NT2/D1 (cell line): Measurements from ENCODE around the gene SLC32A1.

Source experiments
- DNase-seq: peaks from one replicate; pipeline ENCODE4 v3.0.0-alpha.2; 2011; ENCODE audit warnings: low read depth, low spot score
- H3K27me3 ChIP-seq: 2 replicates; pipeline ENCODE4 v1.6.0; 2011; ENCODE audit warnings: mild to moderate bottlenecking; ENCODE audit not compliant: insufficient read length, insufficient read depth
- H3K36me3 ChIP-seq: 2 replicates; pipeline ENCODE4 v1.6.1; 2011; ENCODE audit warnings: mild to moderate bottlenecking, low read length, mixed read lengths; ENCODE audit not compliant: insufficient read depth, insufficient read length
- H3K4me1 ChIP-seq: 2 replicates; pipeline ENCODE4 v1.5.1; 2011; ENCODE audit not compliant: insufficient read depth, insufficient read length
- H3K4me3 ChIP-seq: 2 replicates; pipeline ENCODE4 v1.5.1; 2011; ENCODE audit warnings: low read depth; ENCODE audit not compliant: insufficient read length
- H3K9ac ChIP-seq: 2 replicates; pipeline ENCODE4 v1.6.0; 2011; ENCODE audit warnings: low read depth; ENCODE audit not compliant: insufficient read length
- H3K9me3 ChIP-seq: 2 replicates; pipeline ENCODE4 v1.5.1; 2011; ENCODE audit warnings: mild to moderate bottlenecking, low read length; ENCODE audit not compliant: insufficient read depth
- SUZ12 ChIP-seq: IDR thresholded peaks from 2 replicates; pipeline ENCODE4 v1.6.1; 2011; ENCODE audit not compliant: insufficient read length, insufficient read depth; ENCODE audit errors: extremely low read depth
- YY1 ChIP-seq: IDR thresholded peaks from 2 replicates; pipeline ENCODE4 v1.6.1; 2011; ENCODE audit not compliant: insufficient read length, insufficient read depth
- ZNF274 ChIP-seq: IDR thresholded peaks from 2 replicates; pipeline ENCODE4 v1.6.1; 2011; ENCODE audit warnings: mild to moderate bottlenecking, low read depth, low read length

Gene SLC32A1, protein sequence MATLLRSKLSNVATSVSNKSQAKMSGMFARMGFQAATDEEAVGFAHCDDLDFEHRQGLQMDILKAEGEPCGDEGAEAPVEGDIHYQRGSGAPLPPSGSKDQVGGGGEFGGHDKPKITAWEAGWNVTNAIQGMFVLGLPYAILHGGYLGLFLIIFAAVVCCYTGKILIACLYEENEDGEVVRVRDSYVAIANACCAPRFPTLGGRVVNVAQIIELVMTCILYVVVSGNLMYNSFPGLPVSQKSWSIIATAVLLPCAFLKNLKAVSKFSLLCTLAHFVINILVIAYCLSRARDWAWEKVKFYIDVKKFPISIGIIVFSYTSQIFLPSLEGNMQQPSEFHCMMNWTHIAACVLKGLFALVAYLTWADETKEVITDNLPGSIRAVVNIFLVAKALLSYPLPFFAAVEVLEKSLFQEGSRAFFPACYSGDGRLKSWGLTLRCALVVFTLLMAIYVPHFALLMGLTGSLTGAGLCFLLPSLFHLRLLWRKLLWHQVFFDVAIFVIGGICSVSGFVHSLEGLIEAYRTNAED

GRCh38 chr20:38723848-38724625 lies at the start of gene SLC32A1:
Gene SLC32A1 (plus strand): TSS chr20:38724486. CDS start chr20:38724725, 239 bp downstream.
- Histone ChIP-seq H3K36me3 (no peaks in the 10 kb centered on the region), H3K4me3 (peak within 1 kb of the TSS; percentile 26), H3K9me3 (no peaks in the 10 kb centered on the region; the same call in 1 of the 2 replicates), H3K9ac (peak within 1 kb of the TSS; percentile 53), H3K4me1 (peaks cover 36% of the 10 kb centered on the region), H3K27me3 (peaks cover 100% of the 10 kb centered on the region)
- DNase-seq, result no peak
- no peak for TF ChIP-seq ZNF274
- TF ChIP-seq SUZ12, result no peak
- TF ChIP-seq YY1, result no peak

GRCh38 chr20:38674765-38675133 lies 49.5 kb upstream of the SLC32A1 start:
- no peak for TF ChIP-seq YY1
- TF ChIP-seq SUZ12, result no peak
- no peak for TF ChIP-seq ZNF274
- peak overlapping the region; percentile 38 for H3K4me3 ChIP-seq
- DNase-seq, result no peak
- peaks cover 8% of the 10 kb centered on the region for H3K4me1 ChIP-seq
- no peaks in the 10 kb centered on the region for H3K36me3 ChIP-seq
- H3K9me3 ChIP-seq, result no peaks in the 10 kb centered on the region
- H3K9ac ChIP-seq, result peak overlapping the region; percentile 62
- H3K27me3 ChIP-seq, result peaks cover 65% of the 10 kb centered on the region

- Histone ChIP-seq H3K36me3 (no peaks in the 10 kb centered on the region), H3K27me3 (peaks cover 65% of the 10 kb centered on the region), H3K4me3 (no peak overlapping the region), H3K9me3 (no peaks in the 10 kb centered on the region), H3K9ac (no peak overlapping the region), H3K4me1 (peaks cover under 1% of the 10 kb centered on the region)
- TF ChIP-seq YY1 (no peak), SUZ12 (no peak), ZNF274 (no peak)
- DNase-seq, result no peak
Measured at GRCh38 chr20:38676576-38676975, 47.7 kb upstream of the SLC32A1 start.

DNA sequence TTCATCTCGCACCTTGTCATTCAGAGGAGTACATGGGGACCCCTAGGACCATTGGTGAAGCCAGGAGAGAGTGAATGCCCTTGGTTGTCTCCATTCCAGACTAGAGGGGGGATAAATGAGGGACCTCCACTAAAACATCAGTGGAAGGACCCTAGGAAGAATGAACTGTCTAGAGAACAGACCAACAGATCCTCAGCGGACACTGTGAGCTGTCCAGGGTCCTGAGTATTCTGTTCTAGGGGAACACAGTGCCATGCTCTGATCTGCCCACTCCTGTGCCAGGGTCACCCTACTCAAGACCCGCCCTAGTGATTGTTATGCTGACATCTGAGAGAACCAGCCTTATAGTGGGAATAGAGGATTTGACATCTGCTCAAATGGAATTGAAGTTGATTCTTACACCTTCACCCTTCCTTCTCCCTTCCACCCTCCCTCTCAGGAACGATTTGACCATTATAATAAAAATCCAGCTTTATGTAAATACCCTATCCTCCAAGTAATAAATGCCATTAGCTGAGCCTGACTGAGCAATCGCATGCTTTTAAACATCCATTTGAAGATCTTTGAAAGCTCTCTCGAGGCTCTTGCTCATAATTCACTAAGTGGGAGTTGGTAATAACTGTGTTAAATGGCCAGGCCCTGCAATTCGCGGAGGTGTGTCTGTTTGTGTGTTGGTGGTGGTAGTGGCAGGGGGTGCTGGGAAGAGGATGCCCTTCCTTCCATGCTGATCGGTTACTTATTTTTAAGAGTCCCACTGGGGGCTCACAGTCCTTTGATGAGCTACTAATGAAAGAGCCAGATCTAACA lies 43.6 kb upstream of the SLC32A1 start:
- H3K36me3 ChIP-seq, result no peaks in the 10 kb centered on the region
- no peaks in the 10 kb centered on the region for H3K9me3 ChIP-seq
- H3K4me3 ChIP-seq, result no peak overlapping the region
- DNase-seq, result no peak
- no peak overlapping the region for H3K9ac ChIP-seq
- H3K27me3 ChIP-seq, result peaks cover 69% of the 10 kb centered on the region
- TF ChIP-seq ZNF274 (no peak), SUZ12 (no peak), YY1 (no peak)
- no peaks in the 10 kb centered on the region for H3K4me1 ChIP-seq

GRCh38 chr20:38685271-38685670 lies 39.0 kb upstream of the SLC32A1 start:
- TF ChIP-seq ZNF274 (no peak), SUZ12 (no peak), YY1 (no peak)
- Histone ChIP-seq H3K4me1 (no peaks in the 10 kb centered on the region), H3K4me3 (no peak overlapping the region), H3K36me3 (no peaks in the 10 kb centered on the region), H3K9me3 (no peaks in the 10 kb centered on the region), H3K9ac (no peak overlapping the region), H3K27me3 (peaks cover 92% of the 10 kb centered on the region)
- no peak for DNase-seq

GRCh38 chr20:38685853-38686473 lies 38.3 kb upstream of the SLC32A1 start:
- DNase-seq, result peak; percentile 46
- Histone ChIP-seq H3K27me3 (peaks cover 92% of the 10 kb centered on the region), H3K4me1 (no peaks in the 10 kb centered on the region), H3K9me3 (no peaks in the 10 kb centered on the region), H3K4me3 (no peak overlapping the region), H3K9ac (no peak overlapping the region), H3K36me3 (no peaks in the 10 kb centered on the region)
- no peak for TF ChIP-seq SUZ12
- no peak for TF ChIP-seq ZNF274
- no peak for TF ChIP-seq YY1
